ENCODE data around the gene RPL41.
"Not testable (repeated sequence)": the region's sequence is repeated elsewhere in the genome, so short reads cannot be mapped to it uniquely, and the experiment has no call there.

Gene RPL41

DNA sequence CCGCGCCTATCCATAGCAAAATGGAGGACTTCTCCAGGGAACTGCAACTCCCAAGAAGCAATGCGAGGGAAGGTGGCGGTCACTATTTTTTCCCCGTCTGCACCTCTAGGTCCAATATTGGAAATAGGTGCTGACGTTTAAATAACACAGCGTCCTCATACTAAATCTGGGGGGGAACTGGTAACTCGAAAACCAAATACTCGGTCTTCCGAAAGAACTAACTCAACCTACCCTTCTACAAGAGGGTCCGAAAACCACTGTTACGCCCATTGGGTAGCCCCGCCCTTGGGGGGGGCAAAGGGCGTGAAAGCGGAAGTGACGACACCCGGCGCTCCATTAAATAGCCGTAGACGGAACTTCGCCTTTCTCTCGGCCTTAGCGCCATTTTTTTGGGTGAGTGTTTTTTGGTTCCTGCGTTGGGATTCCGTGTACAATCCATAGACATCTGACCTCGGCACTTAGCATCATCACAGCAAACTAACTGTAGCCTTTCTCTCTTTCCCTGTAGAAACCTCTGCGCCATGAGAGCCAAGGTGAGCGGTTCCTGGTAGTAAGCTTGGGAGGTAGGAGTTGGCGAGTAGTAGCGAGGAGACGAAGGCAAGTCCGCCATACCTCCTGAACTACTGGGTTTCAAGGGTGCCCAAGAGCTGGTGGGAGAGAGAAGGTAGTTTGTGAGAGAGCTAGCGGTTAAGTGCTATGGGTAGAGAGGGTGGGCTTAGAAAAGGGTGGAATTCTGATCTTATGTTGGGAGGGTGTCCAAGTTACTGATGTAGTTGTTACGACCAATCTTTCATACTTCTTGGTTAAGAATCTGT, at the start of gene RPL41:
Gene RPL41, plus strand, starts transcription at position 367 of the 815 bp plus-strand sequence.
- Histone ChIP-seq H3K9me3 (ENCODE audit: insufficient read depth, low read length) (no peaks in the 10 kb centered on the region), H3K4me3 (ENCODE audit: insufficient read length, low read depth) (peak within 1 kb of the TSS; percentile 91), H3K9ac (ENCODE audit: insufficient read length, low read depth) (peak within 1 kb of the TSS; percentile 99), H3K36me3 (ENCODE audit: insufficient read depth, insufficient read length, low read length) (peaks cover 53% of the 10 kb centered on the region), H3K27me3 (ENCODE audit: insufficient read depth, insufficient read length) (no peaks in the 10 kb centered on the region), H3K4me1 (ENCODE audit: insufficient read depth, insufficient read length) (no peaks in the 10 kb centered on the region)
- DNase-seq (ENCODE audit: low read depth, low spot score) = peak; percentile 93
- peak; percentile 49 for TF ChIP-seq YY1 (IDR thresholded peaks at IDR 0.05; ENCODE audit: insufficient read depth, insufficient read length)
- no peak for TF ChIP-seq SUZ12 (IDR thresholded peaks at IDR 0.05; ENCODE audit: extremely low read depth, insufficient read depth, insufficient read length)

DNA sequence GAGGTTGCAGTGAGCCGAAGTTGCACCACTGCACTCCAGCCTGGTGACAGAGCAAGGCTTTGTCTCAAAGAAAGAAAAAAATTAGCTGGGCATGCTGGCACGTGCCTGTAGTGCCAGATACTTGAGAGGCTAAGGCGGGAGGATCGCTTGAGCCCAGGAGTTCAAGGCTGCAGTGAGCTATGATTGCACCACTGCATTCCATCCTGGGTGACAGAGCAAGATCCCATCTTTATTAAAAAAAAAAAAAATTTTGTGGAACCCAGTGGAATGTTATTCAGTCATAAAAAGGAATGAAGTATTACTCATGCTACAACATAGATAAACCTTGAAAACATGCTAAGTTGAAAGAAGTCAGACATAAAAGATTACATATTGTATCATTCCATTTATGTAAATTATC, 44.8 kb upstream of the RPL41 start:
- Histone ChIP-seq H3K27me3 (ENCODE audit: insufficient read depth, insufficient read length) (no peaks in the 10 kb centered on the region), H3K9me3 (ENCODE audit: insufficient read depth, low read length) (peaks cover under 1% of the 10 kb centered on the region; the same call in 1 of the 2 replicates), H3K9ac (ENCODE audit: insufficient read length, low read depth) (no peak overlapping the region), H3K4me1 (ENCODE audit: insufficient read depth, insufficient read length) (no peaks in the 10 kb centered on the region), H3K36me3 (ENCODE audit: insufficient read depth, insufficient read length, low read length) (no peaks in the 10 kb centered on the region), H3K4me3 (ENCODE audit: insufficient read length, low read depth) (no peak overlapping the region)
- TF ChIP-seq SUZ12 (IDR thresholded peaks at IDR 0.05; ENCODE audit: extremely low read depth, insufficient read depth, insufficient read length) (no peak), ZNF274 (IDR thresholded peaks at IDR 0.05; ENCODE audit: low read depth, low read length) (no peak), YY1 (IDR thresholded peaks at IDR 0.05; ENCODE audit: insufficient read depth, insufficient read length) (no peak)
- DNase-seq (ENCODE audit: low read depth, low spot score) = no peak

DNA sequence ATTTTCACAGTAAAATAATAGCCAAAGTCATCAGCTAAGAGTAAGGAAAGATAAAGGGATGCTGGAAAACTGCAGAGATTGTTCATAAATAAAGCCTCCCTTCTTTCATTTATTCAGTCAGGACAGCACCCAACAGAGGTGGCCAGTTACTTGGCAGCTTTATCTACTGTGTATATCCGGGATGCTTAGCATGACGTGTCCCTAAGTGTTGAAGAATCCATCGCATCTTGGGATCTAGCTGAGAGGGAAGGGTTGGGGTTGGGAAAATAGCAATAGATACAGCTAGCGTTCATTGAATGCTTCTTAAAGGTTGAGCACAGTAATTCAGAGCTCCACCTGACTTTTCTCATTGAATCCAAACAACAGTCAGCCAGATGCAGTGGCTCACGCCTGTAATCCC, 42.0 kb upstream of the RPL41 start:
- H3K4me3 ChIP-seq (ENCODE audit: insufficient read length, low read depth) = no peak overlapping the region

DNA sequence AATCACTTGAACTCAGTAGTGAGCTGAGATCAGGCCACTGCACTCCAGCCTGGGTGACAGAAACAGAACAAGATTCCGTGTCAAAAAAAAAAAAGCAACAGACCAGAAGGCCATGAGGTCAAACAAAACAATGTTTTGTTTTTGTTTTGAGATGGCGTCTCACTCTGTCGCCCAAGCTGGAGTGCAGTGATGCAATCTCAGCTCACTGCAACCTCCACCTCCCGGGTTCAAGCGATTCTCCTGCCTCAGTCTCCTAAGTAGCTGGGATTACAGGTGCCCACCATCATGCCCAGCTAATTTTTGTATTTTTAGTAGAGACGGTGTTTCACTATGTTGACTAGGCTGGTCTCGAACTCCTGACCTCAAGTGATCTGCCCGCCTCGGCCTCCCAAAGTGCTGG, 38.5 kb upstream of the RPL41 start:
- not testable (repeated sequence) for H3K4me3 ChIP-seq (ENCODE audit: insufficient read length, low read depth); H3K9me3 ChIP-seq (ENCODE audit: insufficient read depth, low read length); H3K9ac ChIP-seq (ENCODE audit: insufficient read length, low read depth); H3K27me3 ChIP-seq (ENCODE audit: insufficient read depth, insufficient read length); DNase-seq (ENCODE audit: low read depth, low spot score); H3K36me3 ChIP-seq (ENCODE audit: insufficient read depth, insufficient read length, low read length)
- peaks cover 10% of the 10 kb centered on the region for H3K4me1 ChIP-seq (ENCODE audit: insufficient read depth, insufficient read length)

More for the DNA sequence above, 42.0 kb upstream of the RPL41 start:
- H3K4me1 ChIP-seq (ENCODE audit: insufficient read depth, insufficient read length) = no peaks in the 10 kb centered on the region
- no peak for DNase-seq (ENCODE audit: low read depth, low spot score)
- H3K9me3 ChIP-seq (ENCODE audit: insufficient read depth, low read length) = peaks cover 6% of the 10 kb centered on the region; the same call in 1 of the 2 replicates
- no peaks in the 10 kb centered on the region for H3K36me3 ChIP-seq (ENCODE audit: insufficient read depth, insufficient read length, low read length)
- H3K9ac ChIP-seq (ENCODE audit: insufficient read length, low read depth) = no peak overlapping the region
- no peaks in the 10 kb centered on the region for H3K27me3 ChIP-seq (ENCODE audit: insufficient read depth, insufficient read length)
- TF ChIP-seq YY1 (IDR thresholded peaks at IDR 0.05; ENCODE audit: insufficient read depth, insufficient read length) = no peak
- TF ChIP-seq ZNF274 (IDR thresholded peaks at IDR 0.05; ENCODE audit: low read depth, low read length) = no peak
- TF ChIP-seq SUZ12 (IDR thresholded peaks at IDR 0.05; ENCODE audit: extremely low read depth, insufficient read depth, insufficient read length) = no peak

DNA sequence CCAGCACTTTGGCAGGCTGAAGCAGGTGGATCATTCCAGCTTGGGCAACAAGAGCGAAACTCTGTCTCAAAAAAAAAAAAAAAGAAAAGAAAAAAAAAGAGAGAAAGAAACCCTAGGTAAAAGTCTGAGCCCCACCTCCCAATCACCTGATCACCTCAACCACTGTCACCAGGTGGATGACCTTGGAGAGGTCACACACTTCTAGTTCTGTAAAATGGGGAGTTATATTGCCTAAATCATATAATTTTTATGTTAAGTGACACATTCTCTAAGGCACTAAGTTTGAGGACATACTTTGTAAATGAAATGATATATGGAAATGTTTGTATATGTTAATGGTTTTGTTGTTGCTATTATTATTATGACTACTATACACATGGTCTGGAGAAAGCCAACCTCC, 38.0 kb upstream of the RPL41 start:
- no peak for DNase-seq (ENCODE audit: low read depth, low spot score)
- Histone ChIP-seq H3K4me3 (ENCODE audit: insufficient read length, low read depth) (no peak overlapping the region), H3K27me3 (ENCODE audit: insufficient read depth, insufficient read length) (no peaks in the 10 kb centered on the region), H3K36me3 (ENCODE audit: insufficient read depth, insufficient read length, low read length) (no peaks in the 10 kb centered on the region), H3K4me1 (ENCODE audit: insufficient read depth, insufficient read length) (peaks cover 10% of the 10 kb centered on the region), H3K9me3 (ENCODE audit: insufficient read depth, low read length) (peaks cover 6% of the 10 kb centered on the region; the same call in 1 of the 2 replicates), H3K9ac (ENCODE audit: insufficient read length, low read depth) (no peak overlapping the region)
- no peak for TF ChIP-seq ZNF274 (IDR thresholded peaks at IDR 0.05; ENCODE audit: low read depth, low read length)
- TF ChIP-seq YY1 (IDR thresholded peaks at IDR 0.05; ENCODE audit: insufficient read depth, insufficient read length) = no peak
- TF ChIP-seq SUZ12 (IDR thresholded peaks at IDR 0.05; ENCODE audit: extremely low read depth, insufficient read depth, insufficient read length) = no peak

DNA sequence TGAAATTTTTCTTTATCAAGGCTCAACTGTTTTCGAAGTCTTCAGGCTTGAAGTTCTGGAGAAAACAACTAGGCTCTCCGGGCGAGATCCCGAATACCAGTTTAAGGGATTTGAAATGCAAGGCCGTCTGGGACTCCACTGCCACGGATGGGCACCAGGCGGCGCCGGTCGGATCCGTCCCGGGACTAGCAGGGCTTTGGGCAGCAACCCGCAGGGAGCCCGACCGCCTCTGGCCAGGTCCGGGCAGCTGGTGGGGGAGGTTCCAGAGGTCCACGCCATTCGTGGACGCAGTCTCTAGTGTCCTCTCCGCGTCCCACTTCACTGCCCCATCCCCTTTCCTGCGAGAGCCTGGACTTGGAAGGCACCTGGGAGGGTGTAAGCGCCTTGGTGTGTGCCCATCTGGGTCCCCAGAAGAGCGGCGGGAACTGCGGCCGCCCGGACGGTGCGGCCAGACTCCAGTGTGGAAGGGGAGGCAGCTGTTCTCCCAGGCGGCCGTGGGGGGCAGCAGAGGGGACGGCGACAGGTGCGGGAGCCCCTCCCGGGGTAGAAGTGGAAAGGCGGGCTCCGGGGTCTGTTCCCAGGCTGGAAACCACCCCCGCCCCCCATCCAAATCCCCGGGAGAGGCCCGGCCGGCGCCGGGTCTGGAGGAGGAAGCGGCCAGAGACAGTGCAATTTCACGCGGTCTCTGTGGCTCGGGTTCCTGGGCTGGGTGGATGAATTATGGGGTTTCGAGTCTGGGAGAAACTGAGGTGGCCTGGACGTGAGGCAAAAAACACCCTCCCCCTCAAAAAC, 37.3 kb upstream of the RPL41 start:
- peaks cover 10% of the 10 kb centered on the region for H3K4me1 ChIP-seq (ENCODE audit: insufficient read depth, insufficient read length)
- no peaks in the 10 kb centered on the region for H3K36me3 ChIP-seq (ENCODE audit: insufficient read depth, insufficient read length, low read length)
- TF ChIP-seq ZNF274 (IDR thresholded peaks at IDR 0.05; ENCODE audit: low read depth, low read length) (no peak), YY1 (IDR thresholded peaks at IDR 0.05; ENCODE audit: insufficient read depth, insufficient read length) (no peak), SUZ12 (IDR thresholded peaks at IDR 0.05; ENCODE audit: extremely low read depth, insufficient read depth, insufficient read length) (no peak)
- DNase-seq (ENCODE audit: low read depth, low spot score) = peak; percentile 83
- no peaks in the 10 kb centered on the region for H3K27me3 ChIP-seq (ENCODE audit: insufficient read depth, insufficient read length)
- peaks cover 6% of the 10 kb centered on the region; the same call in 1 of the 2 replicates for H3K9me3 ChIP-seq (ENCODE audit: insufficient read depth, low read length)
- H3K9ac ChIP-seq (ENCODE audit: insufficient read length, low read depth) = peak overlapping the region; percentile 98
- H3K4me3 ChIP-seq (ENCODE audit: insufficient read length, low read depth) = peak overlapping the region; percentile 91
